Astrocyte (in vitro differentiated cells and primary cell): ENCODE results near the gene CD40LG. TPM values are rescaled to one million over a fixed set of nuclear protein-coding genes. Genes with fewer than 3 reads are reported as not detected.

Source experiments
- DNase-seq: peaks from one replicate; pipeline ENCODE4 v3.0.0-alpha.2; 2010; ENCODE audit warnings: low read depth
- FAIRE-seq: peaks from 2 replicates; lab custom pipeline; 2011; peaks lifted over from hg19 to GRCh38; lab: Jason Lieb, UNC
- H2AFZ ChIP-seq: 2 replicates; pipeline ENCODE4 v1.6.0; 2012; ENCODE audit warnings: low read depth, low read length, inconsistent platforms
- H3K27ac ChIP-seq: 2 replicates; pipeline ENCODE4 v1.5.1; 2011; ENCODE audit warnings: low read depth, low read length, inconsistent platforms
- H3K27me3 ChIP-seq: 2 replicates; pipeline ENCODE4 v1.6.0; 2011; ENCODE audit warnings: low read length, inconsistent platforms; ENCODE audit not compliant: insufficient read depth
- H3K36me3 ChIP-seq: 2 replicates; pipeline ENCODE4 v1.5.1; 2011; ENCODE audit warnings: low read length, inconsistent platforms; ENCODE audit not compliant: insufficient read depth
- H3K4me1 ChIP-seq: 2 replicates; pipeline ENCODE4 v1.5.1; 2011; ENCODE audit warnings: low read length, inconsistent platforms; ENCODE audit not compliant: insufficient read depth
- H3K4me2 ChIP-seq: 2 replicates; pipeline ENCODE4 v1.6.0; 2012; ENCODE audit warnings: low read length, inconsistent platforms
- H3K4me3 ChIP-seq: 2 replicates; pipeline ENCODE4 v1.5.1; 2011; ENCODE audit warnings: low read depth, mild to moderate bottlenecking, low read length, inconsistent platforms; ENCODE audit not compliant: insufficient read depth
- H3K79me2 ChIP-seq: 2 replicates; pipeline ENCODE4 v1.6.0; 2012; ENCODE audit warnings: mild to moderate bottlenecking, low read length, inconsistent platforms; ENCODE audit not compliant: insufficient read depth
- H3K9ac ChIP-seq: 2 replicates; pipeline ENCODE4 v1.6.0; 2012; ENCODE audit warnings: mild to moderate bottlenecking, low read length, inconsistent platforms
- H3K9me3 ChIP-seq: 2 replicates; pipeline ENCODE4 v1.5.1; 2012; ENCODE audit warnings: low read depth, mild to moderate bottlenecking, low read length, inconsistent platforms; ENCODE audit not compliant: insufficient read depth
- H4K20me1 ChIP-seq: 2 replicates; pipeline ENCODE4 v1.6.0; 2012; ENCODE audit warnings: low read length, inconsistent platforms; ENCODE audit not compliant: insufficient read depth
- H3K27ac Mint-ChIP-seq: one replicate; pipeline ENCODE4 v1.8.0; 2021; ENCODE audit warnings: mild to moderate bottlenecking, mixed read lengths; ENCODE audit not compliant: unreplicated experiment
- H3K27me3 Mint-ChIP-seq: one replicate; pipeline ENCODE4 v1.8.0; 2021; ENCODE audit warnings: low read depth, mixed read lengths; ENCODE audit not compliant: unreplicated experiment
- H3K36me3 Mint-ChIP-seq: one replicate; pipeline ENCODE4 v1.8.0; 2021; ENCODE audit warnings: low read depth, mixed read lengths; ENCODE audit not compliant: unreplicated experiment
- H3K4me1 Mint-ChIP-seq: one replicate; pipeline ENCODE4 v1.8.0; 2021; ENCODE audit warnings: low read depth, mixed read lengths; ENCODE audit not compliant: unreplicated experiment
- H3K4me3 Mint-ChIP-seq: one replicate; pipeline ENCODE4 v1.8.0; 2021; ENCODE audit warnings: mild to moderate bottlenecking, moderate library complexity, mixed read lengths; ENCODE audit not compliant: unreplicated experiment
- H3K9me3 Mint-ChIP-seq: one replicate; pipeline ENCODE4 v1.8.0; 2021; ENCODE audit warnings: mild to moderate bottlenecking, mixed read lengths; ENCODE audit not compliant: unreplicated experiment
- EZH2 ChIP-seq: IDR thresholded peaks from 2 replicates; pipeline ENCODE4 v1.6.1; 2012; ENCODE audit warnings: mild to moderate bottlenecking, low read length, inconsistent platforms; ENCODE audit not compliant: insufficient read depth
- total RNA-seq: library from RNA; stranded (reverse); gene quantifications from 2 replicates; pipeline ENCODE4 v1.2.1, GENCODE V29; 2021
- TF ChIP-seq, protein P1 (sequence below): IDR thresholded peaks from 2 replicates; pipeline ENCODE4 v1.5.1; 2011; ENCODE audit warnings: low read depth, mild to moderate bottlenecking, inconsistent platforms, low read length, moderate library complexity; ENCODE audit not compliant: insufficient read depth

Gene CD40LG
- total RNA-seq, 1 donor from 2014 or later = not detected

GRCh38 chrX:136658151-136658550 is 10.2 kb downstream of the CD40LG start:
- H2AFZ ChIP-seq = no peak overlapping the region

GRCh38 chrX:136659174-136659573 is 11.2 kb downstream of the CD40LG start:
- H3K36me3 ChIP-seq = no peaks in the 10 kb centered on the region
- no peak overlapping the region for H3K4me3 ChIP-seq
- Mint-ChIP-seq H3K27me3 (no peaks in the 10 kb centered on the region), H3K27ac (no peak overlapping the region), H3K4me1 (peaks cover 3% of the 10 kb centered on the region), H3K4me3 (no peak overlapping the region), H3K36me3 (peaks cover 3% of the 10 kb centered on the region), H3K9me3 (peaks cover 4% of the 10 kb centered on the region)
- H3K27ac ChIP-seq = no peak overlapping the region
- H3K27me3 ChIP-seq = no peaks in the 10 kb centered on the region
- H4K20me1 ChIP-seq = no peaks in the 10 kb centered on the region
- H3K4me2 ChIP-seq = no peak overlapping the region
- H3K9ac ChIP-seq = no peak overlapping the region
- DNase-seq = no peak
- no peaks in the 10 kb centered on the region for H3K9me3 ChIP-seq
- H3K79me2 ChIP-seq = no peaks in the 10 kb centered on the region
- no peak for FAIRE-seq
- TF ChIP-seq, protein P1, sequence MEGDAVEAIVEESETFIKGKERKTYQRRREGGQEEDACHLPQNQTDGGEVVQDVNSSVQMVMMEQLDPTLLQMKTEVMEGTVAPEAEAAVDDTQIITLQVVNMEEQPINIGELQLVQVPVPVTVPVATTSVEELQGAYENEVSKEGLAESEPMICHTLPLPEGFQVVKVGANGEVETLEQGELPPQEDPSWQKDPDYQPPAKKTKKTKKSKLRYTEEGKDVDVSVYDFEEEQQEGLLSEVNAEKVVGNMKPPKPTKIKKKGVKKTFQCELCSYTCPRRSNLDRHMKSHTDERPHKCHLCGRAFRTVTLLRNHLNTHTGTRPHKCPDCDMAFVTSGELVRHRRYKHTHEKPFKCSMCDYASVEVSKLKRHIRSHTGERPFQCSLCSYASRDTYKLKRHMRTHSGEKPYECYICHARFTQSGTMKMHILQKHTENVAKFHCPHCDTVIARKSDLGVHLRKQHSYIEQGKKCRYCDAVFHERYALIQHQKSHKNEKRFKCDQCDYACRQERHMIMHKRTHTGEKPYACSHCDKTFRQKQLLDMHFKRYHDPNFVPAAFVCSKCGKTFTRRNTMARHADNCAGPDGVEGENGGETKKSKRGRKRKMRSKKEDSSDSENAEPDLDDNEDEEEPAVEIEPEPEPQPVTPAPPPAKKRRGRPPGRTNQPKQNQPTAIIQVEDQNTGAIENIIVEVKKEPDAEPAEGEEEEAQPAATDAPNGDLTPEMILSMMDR = no peak
- TF ChIP-seq EZH2 = no peak
- H3K4me1 ChIP-seq = no peaks in the 10 kb centered on the region
- H2AFZ ChIP-seq = no peak overlapping the region

More at GRCh38 chrX:136658151-136658550, 10.2 kb downstream of the CD40LG start:
- Histone ChIP-seq H3K9ac (no peak overlapping the region), H3K4me3 (no peak overlapping the region), H3K36me3 (no peaks in the 10 kb centered on the region), H3K27me3 (no peaks in the 10 kb centered on the region), H3K9me3 (no peaks in the 10 kb centered on the region), H3K79me2 (no peaks in the 10 kb centered on the region), H4K20me1 (no peaks in the 10 kb centered on the region), H3K4me1 (no peaks in the 10 kb centered on the region), H3K27ac (no peak overlapping the region), H3K4me2 (no peak overlapping the region)
- H3K4me1 Mint-ChIP-seq = no peaks in the 10 kb centered on the region
- no peak for TF ChIP-seq EZH2
- TF ChIP-seq, protein P1 = no peak
- FAIRE-seq = no peak
- no peak overlapping the region for H3K4me3 Mint-ChIP-seq
- H3K27ac Mint-ChIP-seq = no peak overlapping the region
- H3K36me3 Mint-ChIP-seq = no peaks in the 10 kb centered on the region
- peaks cover 1% of the 10 kb centered on the region for H3K9me3 Mint-ChIP-seq
- no peak for DNase-seq
- H3K27me3 Mint-ChIP-seq = no peaks in the 10 kb centered on the region

- Histone ChIP-seq H3K79me2 (no peaks in the 10 kb centered on the region), H3K36me3 (no peaks in the 10 kb centered on the region), H3K9me3 (peaks cover 2% of the 10 kb centered on the region), H3K4me1 (no peaks in the 10 kb centered on the region), H4K20me1 (no peaks in the 10 kb centered on the region), H3K27me3 (no peaks in the 10 kb centered on the region), H2AFZ (no peak overlapping the region), H3K4me3 (no peak overlapping the region), H3K27ac (no peak overlapping the region), H3K9ac (no peak overlapping the region), H3K4me2 (no peak overlapping the region)
- Mint-ChIP-seq H3K4me3 (no peak overlapping the region), H3K27ac (no peak overlapping the region), H3K4me1 (peaks cover 3% of the 10 kb centered on the region), H3K27me3 (no peaks in the 10 kb centered on the region), H3K36me3 (peaks cover 3% of the 10 kb centered on the region), H3K9me3 (peaks cover 4% of the 10 kb centered on the region)
- FAIRE-seq (peak; percentile 62), DNase-seq (no peak)
- TF ChIP-seq EZH2 = no peak
- TF ChIP-seq, protein P1 = no peak
Observed at GRCh38 chrX:136660896-136661295, 12.9 kb downstream of the CD40LG start.
